Activated CD4-positive, alpha-beta T cell treated with anti-CD3 and anti-CD28 coated beads, Interleukin-2, amount 50 U/mL, for 48 hours (primary cell): ENCODE results near the gene FPR1.
A peak's percentile ranks its signal among the peaks of the same experiment; 100 is the strongest.

Source experiments
- DNase-seq, 2 experiments: peaks; one replicate each; pipeline ENCODE4 v3.0.0-alpha.2; 2020

The FPR1 gene

GRCh38 chr19:51751655-51752054, at the start of gene FPR1:
FPR1 (minus strand) TSS chr19:51751878; CDS start chr19:51746994, 4,884 bp downstream.
- DNase-seq, result no peak

- DNase-seq, result no peak
These were observed 49.0 kb upstream of the FPR1 start for GRCh38 chr19:51800473-51801244.

GRCh38 chr19:51799774-51800472, 48.2 kb upstream of the FPR1 start:
- DNase-seq, result no peak

- no peak for DNase-seq
These were observed 47.5 kb upstream of the FPR1 start for GRCh38 chr19:51799034-51799773.

- no peak for DNase-seq
These were observed 46.4 kb upstream of the FPR1 start for GRCh38 chr19:51798062-51798461.

- DNase-seq, result no peak
These were observed 45.8 kb upstream of the FPR1 start for GRCh38 chr19:51797480-51797879.

GRCh38 chr19:51796195-51796679, 44.6 kb upstream of the FPR1 start:
- no peak for DNase-seq

- DNase-seq, result no peak
These were observed 43.3 kb upstream of the FPR1 start, which contains the start of gene FPR3 for GRCh38 chr19:51794885-51795490. FPR3 (plus strand) TSS chr19:51795157; CDS start chr19:51823749, 28,592 bp downstream.

GRCh38 chr19:51793994-51794393, 42.3 kb upstream of the FPR1 start:
- DNase-seq, result no peak

- no peak for DNase-seq
These were observed 41.3 kb upstream of the FPR1 start for GRCh38 chr19:51792932-51793331.

GRCh38 chr19:51789061-51789795, 37.5 kb upstream of the FPR1 start:
- no peak for DNase-seq

- DNase-seq, result no peak
These were observed 36.4 kb upstream of the FPR1 start for GRCh38 chr19:51788029-51788428.

- no peak for DNase-seq
These were observed 35.2 kb upstream of the FPR1 start for GRCh38 chr19:51786646-51787494.

GRCh38 chr19:51784922-51785690, 33.4 kb upstream of the FPR1 start:
- peak; percentile 44 to 67 for DNase-seq

- DNase-seq, result no peak
These were observed 32.6 kb upstream of the FPR1 start for GRCh38 chr19:51784109-51784785.

GRCh38 chr19:51783372-51783771, 31.7 kb upstream of the FPR1 start:
- DNase-seq, result peak in 1 of 2 experiments; percentile 13

- no peak for DNase-seq
These were observed 30.3 kb upstream of the FPR1 start for GRCh38 chr19:51781999-51782398.

GRCh38 chr19:51780270-51780669, 28.6 kb upstream of the FPR1 start:
- no peak for DNase-seq

- DNase-seq, result no peak
These were observed 28.0 kb upstream of the FPR1 start for GRCh38 chr19:51779703-51780102.

GRCh38 chr19:51779181-51779580, 27.5 kb upstream of the FPR1 start:
- DNase-seq, result no peak
